DOHH2 (cell line): Measurements from ENCODE around the gene ID2.

Experiments
- H3F3A ChIP-seq: fragments of 200-600 bp; sonication (generic), shearing (Covaris generic); 2 replicates; pipeline ENCODE4 v1.6.0; 2016; ENCODE audit warnings: antibody characterized with exemption, mild to moderate bottlenecking; ENCODE audit not compliant: control insufficient read depth, insufficient read depth
- H3K27ac ChIP-seq: fragments of 200-600 bp; sonication (generic); 2 replicates; pipeline ENCODE4 v1.5.1; 2014; ENCODE audit warnings: low read depth, mild to moderate bottlenecking, low read length, moderate library complexity
- H3K27me3 ChIP-seq: fragments of 200-600 bp; sonication (generic); 2 replicates; pipeline ENCODE4 v1.6.1; 2014; ENCODE audit warnings: mild to moderate bottlenecking, low read length, mixed read lengths; ENCODE audit not compliant: control insufficient read depth
- H3K36me3 ChIP-seq: fragments of 200-600 bp; sonication (generic); 2 replicates; pipeline ENCODE4 v1.6.1; 2014; ENCODE audit warnings: mild to moderate bottlenecking, low read length, moderate library complexity, mixed read lengths; ENCODE audit not compliant: control insufficient read depth
- H3K4me1 ChIP-seq: fragments of 200-600 bp; sonication (generic); 2 replicates; pipeline ENCODE4 v1.6.1; 2014; ENCODE audit warnings: mild to moderate bottlenecking, low read length, mixed read lengths; ENCODE audit not compliant: control insufficient read depth
- H3K4me2 ChIP-seq: fragments of 200-600 bp; sonication (generic); 2 replicates; pipeline ENCODE4 v1.6.0; 2014; ENCODE audit warnings: mild to moderate bottlenecking, low read length, moderate library complexity
- H3K4me3 ChIP-seq: fragments of 200-600 bp; sonication (generic); 2 replicates; pipeline ENCODE4 v1.5.1; 2014; ENCODE audit warnings: mild to moderate bottlenecking, low read length, mixed read lengths
- H3K79me2 ChIP-seq: fragments of 200-600 bp; sonication (generic); 2 replicates; pipeline ENCODE4 v1.6.1; 2014; ENCODE audit warnings: mild to moderate bottlenecking, low read length, mixed read lengths; ENCODE audit not compliant: control insufficient read depth
- H3K9me2 ChIP-seq: fragments of 200-600 bp; sonication (generic); replicated peaks from 2 replicates; pipeline ENCODE4 v1.6.1; 2014; ENCODE audit warnings: mild to moderate bottlenecking, low read length, mixed read lengths; ENCODE audit not compliant: control insufficient read depth
- H3K9me3 ChIP-seq: fragments of 200-600 bp; sonication (generic); 2 replicates; pipeline ENCODE4 v1.6.1; 2014; ENCODE audit warnings: antibody characterized with exemption, low read length, mixed read lengths; ENCODE audit not compliant: control insufficient read depth, insufficient read depth
- H4K20me1 ChIP-seq: fragments of 200-600 bp; sonication (generic); 2 replicates; pipeline ENCODE4 v1.6.0; 2014; ENCODE audit warnings: low read depth, mild to moderate bottlenecking, antibody characterized with exemption, low read length, moderate library complexity; ENCODE audit not compliant: control insufficient read depth, insufficient read depth
- CTCF ChIP-seq: fragments of 200-600 bp; sonication (generic); IDR thresholded peaks from one replicate; pipeline ENCODE4 v1.5.1; 2014; ENCODE audit warnings: antibody characterized with exemption, mild to moderate bottlenecking, low read depth, low read length; ENCODE audit not compliant: poor library complexity, severe bottlenecking
- EZH2phosphoT487 ChIP-seq: fragments of 200-600 bp; sonication (generic); IDR thresholded peaks from 2 replicates; pipeline ENCODE4 v1.6.1; 2017; ENCODE audit warnings: borderline replicate concordance, mild to moderate bottlenecking, antibody characterized with exemption, low read length, moderate library complexity, mixed read lengths

ID2 gene

GRCh38 chr2:8654483-8654882 lies 27.4 kb upstream of the ID2 start:
- H3K4me1 ChIP-seq = peaks cover 8% of the 10 kb centered on the region
- H3K4me2 ChIP-seq = no peak overlapping the region
- H3K27ac ChIP-seq = no peak overlapping the region
- H4K20me1 ChIP-seq = no peaks in the 10 kb centered on the region
- H3F3A ChIP-seq = no peaks in the 10 kb centered on the region; the same call in 1 of the 2 replicates
- H3K4me3 ChIP-seq = no peak overlapping the region
- H3K79me2 ChIP-seq = no peaks in the 10 kb centered on the region
- no peaks in the 10 kb centered on the region for H3K9me2 ChIP-seq
- H3K9me3 ChIP-seq = no peaks in the 10 kb centered on the region
- H3K27me3 ChIP-seq = no peaks in the 10 kb centered on the region
- TF ChIP-seq EZH2phosphoT487 (no peak), CTCF (no peak)
- no peaks in the 10 kb centered on the region for H3K36me3 ChIP-seq

- Histone ChIP-seq H3K27ac (no peak overlapping the region), H3K4me2 (no peak overlapping the region)
Observed at GRCh38 chr2:8656160-8656641, 25.7 kb upstream of the ID2 start.

GRCh38 chr2:8656811-8657210 lies 25.0 kb upstream of the ID2 start:
- H3K9me2 ChIP-seq = no peaks in the 10 kb centered on the region
- H3K27ac ChIP-seq = no peak overlapping the region
- TF ChIP-seq CTCF (no peak), EZH2phosphoT487 (no peak)
- H4K20me1 ChIP-seq = no peaks in the 10 kb centered on the region
- no peaks in the 10 kb centered on the region for H3K36me3 ChIP-seq
- H3K79me2 ChIP-seq = no peaks in the 10 kb centered on the region
- H3K4me1 ChIP-seq = peaks cover 8% of the 10 kb centered on the region
- no peak overlapping the region for H3K4me2 ChIP-seq
- no peaks in the 10 kb centered on the region for H3F3A ChIP-seq
- H3K4me3 ChIP-seq = no peak overlapping the region
- no peaks in the 10 kb centered on the region for H3K9me3 ChIP-seq
- no peaks in the 10 kb centered on the region for H3K27me3 ChIP-seq

More at GRCh38 chr2:8656160-8656641, 25.7 kb upstream of the ID2 start:
- H4K20me1 ChIP-seq = no peaks in the 10 kb centered on the region
- H3K36me3 ChIP-seq = no peaks in the 10 kb centered on the region
- H3K27me3 ChIP-seq = no peaks in the 10 kb centered on the region
- no peaks in the 10 kb centered on the region for H3K9me3 ChIP-seq
- no peaks in the 10 kb centered on the region for H3K9me2 ChIP-seq
- H3K79me2 ChIP-seq = no peaks in the 10 kb centered on the region
- no peaks in the 10 kb centered on the region for H3F3A ChIP-seq
- H3K4me3 ChIP-seq = no peak overlapping the region
- peaks cover 8% of the 10 kb centered on the region for H3K4me1 ChIP-seq
- TF ChIP-seq EZH2phosphoT487 (no peak), CTCF (no peak)
